EL (cell line): ENCODE data around the gene LNPEP.

ENCODE experiments used
- DNase-seq: peaks from one replicate; pipeline ENCODE4 v3.0.0-alpha.2; 2016

LNPEP gene

GRCh38 chr5:96935559-96936430, at the start of gene LNPEP:
LNPEP (plus strand) TSS chr5:96936080; CDS start chr5:96936156, 76 bp downstream.
- peak; percentile 98 for DNase-seq

GRCh38 chr5:96893342-96893741, 42.5 kb upstream of the LNPEP start:
- DNase-seq = peak; percentile 89

GRCh38 chr5:96896276-96896675, 39.6 kb upstream of the LNPEP start:
- DNase-seq = no peak

GRCh38 chr5:96896806-96897205, 39.1 kb upstream of the LNPEP start:
- DNase-seq = no peak

- no peak for DNase-seq
These were observed 34.5 kb upstream of the LNPEP start for GRCh38 chr5:96901384-96901783.

- DNase-seq = no peak
These were observed 34.0 kb upstream of the LNPEP start for GRCh38 chr5:96901841-96902240.

- DNase-seq = no peak
These were observed 33.0 kb upstream of the LNPEP start for GRCh38 chr5:96902876-96903275.

- DNase-seq = peak; percentile 11
These were observed 32.6 kb upstream of the LNPEP start for GRCh38 chr5:96903300-96903699.

GRCh38 chr5:96904054-96904931, 31.6 kb upstream of the LNPEP start:
- DNase-seq = peak; percentile 48

GRCh38 chr5:96905864-96906263, 30.0 kb upstream of the LNPEP start:
- no peak for DNase-seq

- DNase-seq = no peak
These were observed 26.9 kb upstream of the LNPEP start for GRCh38 chr5:96909003-96909402.

GRCh38 chr5:96909435-96909834, 26.4 kb upstream of the LNPEP start:
- no peak for DNase-seq

GRCh38 chr5:96911139-96911538, 24.7 kb upstream of the LNPEP start:
- no peak for DNase-seq

- DNase-seq = no peak
These were observed 22.6 kb upstream of the LNPEP start for GRCh38 chr5:96913233-96913632.

- DNase-seq = no peak
These were observed 16.1 kb upstream of the LNPEP start for GRCh38 chr5:96919754-96920197.

- no peak for DNase-seq
These were observed 15.0 kb upstream of the LNPEP start for GRCh38 chr5:96920744-96921355.

- DNase-seq = no peak
These were observed 13.2 kb upstream of the LNPEP start for GRCh38 chr5:96922499-96923244.

GRCh38 chr5:96924016-96924443, 11.8 kb upstream of the LNPEP start:
- no peak for DNase-seq

GRCh38 chr5:96926276-96926675, 9.6 kb upstream of the LNPEP start:
- DNase-seq = no peak

GRCh38 chr5:96927008-96927407, 8.9 kb upstream of the LNPEP start:
- peak; percentile 22 for DNase-seq

GRCh38 chr5:96928931-96929708, 6.8 kb upstream of the LNPEP start:
- no peak for DNase-seq

- no peak for DNase-seq
These were observed 5.8 kb upstream of the LNPEP start for GRCh38 chr5:96930058-96930457.
